Raji (cell line): ENCODE data around the gene RPN2.

Experiments used
- POLR2A ChIP-seq: IDR thresholded peaks from 2 replicates; pipeline ENCODE4 v1.6.1; 2011; ENCODE audit warnings: low read depth, low read length, control low read depth; ENCODE audit not compliant: insufficient read depth

RPN2 gene

GRCh38 chr20:37243937-37244571 is 64.9 kb downstream of the RPN2 start:
- no peak for TF ChIP-seq POLR2A

- no peak for TF ChIP-seq POLR2A
Observed at GRCh38 chr20:37244572-37244957, 65.4 kb downstream of the RPN2 start.

- no peak for TF ChIP-seq POLR2A
Observed at GRCh38 chr20:37245216-37246150, 66.4 kb downstream of the RPN2 start.

GRCh38 chr20:37246736-37247135 is 67.6 kb downstream of the RPN2 start:
- no peak for TF ChIP-seq POLR2A

GRCh38 chr20:37247547-37247946 is 68.4 kb downstream of the RPN2 start:
- no peak for TF ChIP-seq POLR2A

DNA sequence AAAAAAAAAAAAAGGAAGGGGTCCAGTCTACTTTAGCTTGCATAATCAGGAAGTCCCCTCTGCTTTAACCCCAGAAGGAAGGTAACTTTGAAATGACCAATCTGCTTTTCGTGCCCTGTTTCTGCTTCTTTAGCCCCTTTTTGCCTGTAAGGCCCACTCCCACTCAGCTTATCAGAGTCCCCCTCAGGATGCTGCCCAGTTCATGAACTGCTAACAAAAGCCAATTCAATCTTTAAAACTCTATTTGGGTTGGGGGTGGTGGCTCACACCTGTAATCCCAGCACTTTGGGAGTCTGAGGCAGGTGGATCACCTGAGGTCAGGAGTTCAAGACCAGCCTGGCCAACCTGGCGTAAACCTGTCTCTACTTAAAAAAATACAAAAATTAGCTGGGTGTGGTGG is 70.2 kb downstream of the RPN2 start:
- no peak for TF ChIP-seq POLR2A

- no peak for TF ChIP-seq POLR2A
Observed at GRCh38 chr20:37251825-37252477, 72.8 kb downstream of the RPN2 start.

- TF ChIP-seq POLR2A: no peak
Observed at GRCh38 chr20:37253087-37253486, 74.0 kb downstream of the RPN2 start.

GRCh38 chr20:37254114-37254878 is 75.2 kb downstream of the RPN2 start:
- TF ChIP-seq POLR2A: no peak

DNA sequence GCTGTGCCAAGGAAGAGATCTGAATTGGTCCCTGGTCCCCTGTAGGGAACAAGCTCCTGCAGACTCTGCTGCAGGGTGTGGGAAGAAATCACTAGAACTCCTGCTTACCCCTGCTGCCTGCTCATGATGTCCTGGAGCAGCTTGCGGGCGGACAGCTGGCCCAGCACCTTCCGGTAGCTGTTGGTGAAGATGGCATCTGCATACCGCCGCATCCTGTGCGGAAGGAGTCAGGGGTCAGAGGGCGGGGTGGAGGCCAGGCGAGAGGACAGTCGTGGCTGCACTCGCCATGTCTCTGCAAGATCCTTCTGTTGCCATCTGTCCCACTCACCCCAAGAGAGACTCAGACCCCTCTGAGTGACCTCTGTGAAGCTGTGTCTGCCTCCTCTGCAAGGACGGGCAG is 77.2 kb downstream of the RPN2 start:
- no peak for TF ChIP-seq POLR2A

DNA sequence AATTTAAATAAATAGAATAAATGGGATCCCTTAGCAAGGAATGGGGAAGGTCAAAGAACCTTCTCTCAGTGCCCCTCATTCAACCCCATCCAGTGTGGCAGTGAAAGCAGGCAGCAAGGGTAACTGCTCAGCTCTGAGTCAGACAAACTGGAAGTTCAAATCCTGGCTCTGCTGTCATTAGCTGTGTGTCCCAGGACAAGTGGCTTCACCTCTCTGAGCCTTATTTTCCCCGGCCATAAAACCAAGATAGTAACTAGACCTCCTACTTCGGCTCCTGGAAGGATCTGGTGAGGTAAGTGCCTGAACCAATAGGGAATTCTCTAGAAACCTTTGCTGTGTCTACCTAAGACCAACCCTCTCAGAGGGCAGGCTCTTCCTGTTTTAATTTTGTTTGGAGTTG is 78.4 kb downstream of the RPN2 start:
- no peak for TF ChIP-seq POLR2A

DNA sequence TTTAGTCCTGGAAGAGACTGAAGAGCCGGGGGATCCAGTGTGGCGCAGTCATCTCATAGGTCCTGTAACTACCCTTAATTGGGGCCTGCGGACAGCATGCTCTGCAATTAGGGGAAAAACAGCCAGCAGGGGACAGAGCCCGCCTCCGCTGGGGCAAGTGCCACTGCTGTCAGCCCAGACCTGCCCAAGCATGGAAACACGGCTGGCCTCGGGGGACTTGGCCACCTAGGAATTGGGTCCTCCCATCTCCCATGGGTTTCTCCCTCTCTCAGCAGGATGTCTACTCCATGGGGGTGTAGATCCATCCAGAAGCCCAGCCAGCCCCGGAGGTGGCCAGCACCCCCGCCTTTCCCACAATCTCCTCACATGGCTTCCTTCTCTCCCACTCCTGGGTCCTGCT is 78.9 kb downstream of the RPN2 start:
- no peak for TF ChIP-seq POLR2A

- no peak for TF ChIP-seq POLR2A
Observed at GRCh38 chr20:37259031-37259430, 79.9 kb downstream of the RPN2 start.

- TF ChIP-seq POLR2A: no peak
Observed at GRCh38 chr20:37259865-37260264, 80.7 kb downstream of the RPN2 start.

DNA sequence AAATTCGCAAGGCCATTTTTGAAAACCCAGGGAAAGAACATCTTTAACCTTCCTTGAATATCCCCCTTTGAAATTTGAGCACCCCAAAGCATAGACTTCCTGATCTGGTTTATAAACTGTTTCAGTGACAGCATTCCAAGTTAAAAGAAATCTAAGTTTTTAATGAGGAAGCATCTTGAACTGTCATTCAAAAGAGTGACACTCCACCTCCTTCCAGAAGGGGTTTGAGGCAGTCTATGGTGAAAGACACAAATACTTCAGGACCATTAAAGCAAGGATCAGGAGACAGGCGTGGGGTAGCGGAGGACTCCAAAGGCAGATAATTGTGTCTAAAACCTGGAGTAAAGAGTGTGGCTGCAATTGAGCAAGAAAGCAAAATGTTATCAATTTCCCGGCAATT is 81.8 kb downstream of the RPN2 start:
- TF ChIP-seq POLR2A: no peak
